ENCODE data around the gene DGKI.

DGKI gene

DNA sequence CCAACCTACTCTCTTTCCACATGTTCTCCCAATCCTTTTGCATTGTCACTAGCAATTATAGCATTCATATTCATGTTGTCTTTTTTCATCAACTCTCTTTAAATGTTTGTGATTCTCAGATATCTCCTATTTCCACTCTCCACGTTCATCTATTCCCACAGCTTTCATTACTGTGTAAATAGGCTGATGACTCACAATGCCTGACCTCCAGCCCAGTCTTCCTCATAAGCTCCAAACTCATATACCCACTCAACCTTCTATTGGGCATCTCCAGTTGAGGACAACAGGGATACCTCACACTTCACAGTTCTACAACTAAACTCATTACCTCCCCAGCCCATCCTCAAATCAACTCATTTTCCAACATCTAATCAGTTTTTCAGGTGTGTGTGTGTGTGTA lies 194.1 kb downstream of the DGKI start:
- no peak for DNase-seq (ENCODE audit: low read depth in 2 of 2)

DNA sequence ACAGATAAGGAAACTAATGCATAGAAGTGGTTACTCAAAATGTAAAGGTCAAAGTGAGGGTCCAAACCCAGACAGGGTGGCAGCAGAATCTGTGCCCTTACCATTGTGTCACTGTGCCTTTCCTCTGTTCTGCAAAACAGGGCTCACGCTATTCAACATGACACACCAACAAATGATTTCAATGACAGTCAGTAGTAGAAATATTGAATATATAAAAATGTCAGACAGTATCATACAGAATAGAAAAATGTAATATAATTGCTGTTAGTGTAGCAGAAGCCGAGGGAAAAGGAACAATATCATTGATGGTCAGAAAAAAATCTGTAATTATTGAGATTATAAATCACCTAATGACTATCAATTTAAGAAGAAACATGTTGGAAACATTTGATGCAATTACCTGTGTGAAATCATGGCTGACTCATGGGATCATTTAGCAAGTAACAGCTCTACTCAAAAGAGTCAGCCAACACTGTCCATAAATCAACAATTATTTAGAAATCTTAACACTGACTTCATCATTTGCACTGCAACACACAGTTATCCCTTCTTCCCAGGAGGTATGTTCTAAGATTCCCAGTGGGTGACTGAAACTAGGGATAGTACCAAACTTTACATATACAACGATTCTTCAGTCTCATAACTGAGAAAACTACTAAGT lies 198.7 kb downstream of the DGKI start:
- DNase-seq (ENCODE audit: low read depth in 2 of 2) = no peak

DNA sequence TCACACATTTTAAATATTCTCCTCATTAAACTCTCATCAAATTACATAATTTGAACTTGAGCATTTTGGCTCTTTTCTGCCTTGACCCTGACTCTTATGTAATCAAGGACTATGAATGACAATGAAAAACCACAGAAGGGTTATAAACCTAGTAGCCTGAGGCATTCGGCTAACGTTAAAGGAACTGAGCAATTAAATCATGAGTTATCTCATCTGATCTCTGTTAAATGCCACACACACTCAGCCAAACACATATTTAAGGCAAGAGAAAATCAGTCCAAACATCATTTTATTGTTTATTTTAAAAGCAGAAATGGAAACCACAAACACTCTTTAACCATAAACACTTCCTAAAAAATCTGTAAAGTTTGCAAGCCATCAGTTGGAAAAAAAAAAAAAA lies 204.3 kb downstream of the DGKI start:
- DNase-seq (ENCODE audit: low read depth in 2 of 2) = no peak

DNA sequence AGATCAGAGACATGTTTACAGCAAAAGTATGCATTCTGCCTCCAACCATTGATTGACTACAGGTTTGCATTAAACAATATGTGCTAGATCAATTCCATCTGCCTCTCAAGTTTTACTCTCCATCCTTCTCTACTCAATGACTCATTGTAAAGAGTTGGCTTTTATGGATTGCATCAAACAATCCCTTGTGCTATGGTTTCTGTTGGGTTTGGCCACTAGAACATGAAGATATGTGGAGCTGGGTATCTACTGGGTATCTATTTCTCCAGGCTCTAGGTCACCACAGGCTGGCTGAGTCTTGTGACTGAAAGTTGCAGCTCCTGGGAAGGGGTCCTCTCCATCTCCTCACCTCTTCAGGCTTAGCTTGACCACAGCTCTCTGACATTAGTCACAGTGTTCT lies 204.7 kb downstream of the DGKI start:
- DNase-seq (ENCODE audit: low read depth in 2 of 2) = no peak

DNA sequence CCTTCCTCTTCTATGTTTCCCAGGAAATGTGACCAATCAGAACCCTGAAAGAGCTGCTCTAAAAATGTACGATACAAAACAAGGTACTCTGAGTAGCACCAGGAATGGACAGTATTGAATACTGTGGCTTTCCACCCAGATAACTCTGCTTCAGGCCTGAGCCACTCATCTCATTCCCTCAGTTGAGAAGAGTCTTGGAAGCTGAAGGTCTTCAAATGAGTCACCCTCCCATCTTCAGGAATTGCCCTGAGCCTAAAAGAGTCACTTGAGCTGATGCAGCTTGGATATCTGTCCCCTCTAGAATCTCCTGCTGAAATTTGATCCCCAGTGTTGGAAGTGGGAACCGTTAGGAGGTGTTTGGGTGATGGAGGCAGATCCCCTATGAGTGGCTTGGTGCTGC lies 210.4 kb downstream of the DGKI start:
- no peak for DNase-seq (ENCODE audit: low read depth in 2 of 2)

DNA sequence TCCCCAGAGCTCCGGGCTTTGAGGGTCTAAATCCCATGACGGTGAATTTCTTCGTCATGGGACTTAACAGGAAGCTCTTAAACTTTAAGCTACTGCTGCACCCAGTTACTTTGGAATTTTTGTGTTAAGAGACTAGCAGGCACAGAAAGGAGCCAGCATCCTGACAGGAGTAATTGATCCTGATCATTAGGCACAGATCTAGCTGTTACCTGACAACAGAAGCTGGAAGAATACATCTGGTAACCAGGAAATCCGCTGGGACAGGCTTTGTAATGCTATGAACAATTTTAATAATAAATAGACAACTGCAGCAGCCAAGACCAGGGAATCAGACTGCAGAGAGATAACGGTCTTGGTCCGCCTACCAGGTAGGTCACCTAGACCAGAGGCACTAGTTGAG lies 210.9 kb downstream of the DGKI start:
- DNase-seq (ENCODE audit: low read depth in 2 of 2) = no peak

DNA sequence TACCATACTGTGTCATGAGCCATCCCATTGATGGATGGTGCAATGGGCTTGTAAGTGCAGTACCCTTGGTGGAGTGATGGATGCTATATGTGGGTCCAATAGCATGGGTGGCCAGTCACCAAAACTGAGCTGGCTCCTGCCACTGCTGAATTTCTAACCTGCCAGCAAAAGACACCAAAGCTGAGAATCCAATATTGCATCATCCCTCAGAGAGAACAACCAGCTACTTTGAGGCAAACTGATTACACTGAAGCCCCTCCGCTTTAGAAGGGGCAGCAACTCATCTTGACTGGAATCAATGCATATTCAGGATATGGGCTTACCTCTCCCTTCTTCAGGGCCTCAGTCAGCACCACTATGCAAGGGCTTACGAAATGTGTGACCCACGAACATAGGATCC lies 211.6 kb downstream of the DGKI start:
- DNase-seq (ENCODE audit: low read depth in 2 of 2) = no peak

DNA sequence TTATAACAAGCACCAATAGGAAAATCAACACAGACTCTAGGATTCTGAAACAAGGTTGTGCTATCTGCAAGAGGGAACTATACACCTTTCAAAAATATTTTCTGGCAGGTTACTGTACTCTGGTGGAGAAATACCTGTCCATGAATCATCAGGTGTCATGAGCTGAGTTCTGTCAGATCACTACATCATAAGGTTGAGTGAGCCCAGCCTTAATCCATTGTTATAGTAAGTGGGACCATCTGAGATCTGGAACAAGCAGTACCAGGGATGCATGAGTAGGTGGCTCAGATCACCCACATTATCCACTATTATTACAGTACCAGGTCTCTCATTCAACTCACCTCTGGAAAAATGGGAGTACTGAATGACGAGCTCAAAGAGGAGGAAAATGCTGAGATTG lies 212.4 kb downstream of the DGKI start:
- DNase-seq (ENCODE audit: low read depth in 2 of 2) = no peak

DNA sequence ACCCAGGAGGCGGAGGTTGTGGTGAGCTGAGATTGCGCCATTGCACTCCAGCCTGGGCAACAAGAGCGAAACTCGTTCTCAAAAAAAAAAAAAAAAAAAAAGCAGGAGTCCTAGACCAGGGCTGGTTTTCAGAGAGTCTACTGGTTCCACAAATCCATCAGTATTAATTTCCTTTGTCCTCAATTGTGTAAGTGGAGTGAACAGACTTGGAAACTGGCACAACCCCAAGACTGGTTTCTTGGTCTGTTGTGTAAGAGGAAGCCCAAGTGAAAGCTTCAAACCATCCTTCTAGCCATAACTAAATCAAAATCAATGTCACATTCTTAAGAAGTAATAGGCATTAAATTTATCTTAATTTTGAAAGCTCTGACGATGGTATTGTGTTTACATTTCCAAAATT lies 213.6 kb downstream of the DGKI start:
- DNase-seq (ENCODE audit: low read depth in 2 of 2) = no peak

DNA sequence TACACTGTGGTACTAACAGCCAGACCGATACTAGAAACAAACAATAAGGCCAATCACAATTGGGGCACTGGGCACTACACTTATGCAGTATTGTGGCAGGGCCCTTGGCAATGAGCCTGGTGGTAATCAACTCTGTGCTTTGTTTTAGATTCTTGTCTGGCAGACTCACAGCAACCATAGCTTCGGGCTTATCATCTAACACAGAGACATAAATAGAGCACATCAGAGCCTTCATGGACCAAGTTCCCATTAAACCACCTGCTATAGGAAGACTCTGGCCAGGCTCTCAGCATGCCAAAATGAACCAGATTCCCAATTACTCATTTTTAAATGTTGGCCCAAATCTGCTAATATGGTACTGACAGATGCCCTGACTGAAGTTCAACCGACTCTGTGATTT lies 218.6 kb downstream of the DGKI start:
- DNase-seq (ENCODE audit: low read depth in 2 of 2) = no peak

DNA sequence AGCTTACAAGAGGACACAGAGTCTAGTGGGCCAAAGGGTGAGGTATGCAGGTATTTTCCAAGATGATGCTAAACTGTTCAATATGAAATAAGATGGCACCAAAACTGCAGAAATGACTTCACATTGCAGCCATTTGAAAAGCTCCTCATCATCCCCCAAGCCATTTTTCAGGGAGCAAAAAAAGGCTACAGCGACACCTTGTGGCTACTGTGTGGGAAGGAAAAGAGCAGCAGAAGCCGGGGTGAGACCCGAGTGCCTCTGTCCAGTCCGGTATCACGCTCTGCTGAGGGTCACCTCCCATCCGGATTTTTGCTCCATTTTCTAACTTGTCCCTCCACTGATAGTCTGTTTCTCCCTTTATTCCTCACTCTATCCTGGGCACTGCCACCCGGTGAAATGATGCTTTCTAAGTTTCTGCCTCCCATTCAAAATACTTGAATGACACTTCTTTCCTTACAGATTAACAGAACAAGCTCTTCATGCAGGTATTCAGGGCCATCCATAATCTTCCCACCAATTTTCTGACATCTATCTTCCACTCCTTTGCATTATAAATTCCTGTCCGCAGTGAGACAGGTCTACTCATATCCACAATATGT lies 220.2 kb downstream of the DGKI start:
- DNase-seq (ENCODE audit: low read depth in 2 of 2) = no peak

DNA sequence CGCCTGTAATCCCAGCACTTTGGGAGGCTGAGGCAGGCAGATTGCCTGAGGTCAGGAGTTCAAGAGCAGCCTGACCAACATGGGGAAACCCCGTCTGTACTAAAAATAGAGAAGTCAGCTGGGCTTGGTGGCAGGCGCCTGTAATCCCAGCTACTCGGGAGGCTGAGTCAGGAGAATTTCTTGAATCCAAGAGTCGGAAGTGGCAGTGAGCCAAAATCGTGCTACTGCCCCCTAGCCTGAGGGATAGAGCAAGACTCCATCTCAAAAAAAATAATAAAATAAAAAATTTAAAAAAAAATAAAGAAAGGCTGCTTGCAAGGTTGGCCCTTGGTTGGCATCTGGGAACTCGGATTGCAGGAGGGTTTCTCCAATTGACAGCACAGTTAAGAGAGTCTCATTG lies 221.6 kb downstream of the DGKI start:
- no peak for DNase-seq (ENCODE audit: low read depth in 2 of 2)

DNA sequence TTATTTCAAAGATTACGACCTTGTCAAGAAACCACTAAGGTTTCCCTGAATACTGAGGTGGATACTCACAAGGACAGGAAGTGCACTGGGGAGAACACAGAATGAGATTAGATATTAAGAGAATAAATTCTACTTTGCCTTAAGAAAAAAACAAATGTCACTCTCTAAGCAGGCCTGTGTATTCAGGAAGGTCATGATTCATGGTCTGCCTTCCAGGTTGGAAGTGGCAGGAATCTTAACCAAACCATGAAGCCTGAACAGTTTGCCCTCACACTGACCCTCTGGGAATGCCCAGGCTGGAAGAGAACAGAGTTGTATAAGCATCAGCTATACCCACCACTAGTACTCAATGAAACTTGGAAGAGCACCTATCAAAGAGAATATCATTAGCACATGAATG lies 227.6 kb downstream of the DGKI start:
- no peak for DNase-seq (ENCODE audit: low read depth in 2 of 2)

DNA sequence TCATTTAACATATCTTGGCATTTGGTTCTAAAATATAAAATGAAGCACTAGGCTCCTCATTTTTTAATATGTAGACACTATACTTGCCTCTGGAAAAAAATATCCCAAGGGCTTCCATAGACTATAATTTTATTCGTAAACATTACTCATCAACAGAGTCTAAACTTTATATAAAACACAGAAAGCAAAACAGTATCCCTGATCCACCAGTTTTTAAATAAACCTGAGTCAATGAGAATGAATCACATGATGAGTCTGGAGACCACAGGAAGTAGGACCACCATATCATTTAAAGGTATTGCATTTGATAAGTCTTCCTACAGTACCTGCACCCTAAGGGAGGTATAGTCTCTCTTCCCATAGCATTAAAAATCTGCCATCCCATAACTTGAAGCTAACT lies 228.0 kb downstream of the DGKI start:
- no peak for DNase-seq (ENCODE audit: low read depth in 2 of 2)

DNA sequence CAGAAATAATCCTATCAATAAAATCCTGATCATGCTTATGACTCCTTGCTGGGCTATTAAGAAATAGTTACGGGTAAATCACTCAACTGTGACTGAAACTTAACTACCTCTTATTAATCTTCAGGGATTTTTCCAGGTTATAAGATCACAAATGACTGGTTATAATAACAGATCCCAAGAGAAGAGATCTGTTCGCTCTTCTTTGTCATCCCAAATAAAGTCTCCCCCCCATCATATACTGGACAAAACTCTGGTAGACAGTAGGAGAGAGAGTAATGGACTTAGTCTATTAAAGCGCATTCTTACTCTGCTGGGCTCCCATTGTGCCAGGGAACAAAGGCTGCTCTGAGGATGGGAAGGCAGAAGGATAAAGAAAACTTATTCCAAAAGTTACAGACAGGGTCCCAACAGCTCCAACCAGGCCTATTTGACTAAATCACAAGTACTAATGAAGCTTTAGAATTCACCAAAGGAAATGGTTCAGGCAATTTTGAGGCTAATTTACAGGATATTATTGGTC lies 233.7 kb downstream of the DGKI start:
- DNase-seq (ENCODE audit: low read depth in 2 of 2) = no peak

DNA sequence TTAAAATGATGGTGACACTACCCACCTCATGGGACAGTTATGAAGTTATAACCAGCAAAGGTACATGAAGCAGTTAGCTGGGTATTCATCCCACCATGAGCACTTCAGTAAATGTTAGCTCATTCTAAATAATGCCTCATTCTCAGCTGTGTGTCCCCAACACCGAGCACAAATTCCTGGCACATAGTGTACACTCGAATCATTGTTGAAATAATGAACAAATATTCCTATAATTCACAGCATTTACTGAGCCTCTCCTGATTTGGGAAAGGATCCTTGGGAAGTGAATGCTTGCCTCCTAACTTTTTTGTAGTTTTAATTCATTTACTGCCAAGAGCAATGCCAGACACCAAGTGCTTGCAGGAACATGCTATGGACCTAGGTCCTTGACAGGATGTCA lies 235.2 kb downstream of the DGKI start:
- no peak for DNase-seq (ENCODE audit: low read depth in 2 of 2)

DNA sequence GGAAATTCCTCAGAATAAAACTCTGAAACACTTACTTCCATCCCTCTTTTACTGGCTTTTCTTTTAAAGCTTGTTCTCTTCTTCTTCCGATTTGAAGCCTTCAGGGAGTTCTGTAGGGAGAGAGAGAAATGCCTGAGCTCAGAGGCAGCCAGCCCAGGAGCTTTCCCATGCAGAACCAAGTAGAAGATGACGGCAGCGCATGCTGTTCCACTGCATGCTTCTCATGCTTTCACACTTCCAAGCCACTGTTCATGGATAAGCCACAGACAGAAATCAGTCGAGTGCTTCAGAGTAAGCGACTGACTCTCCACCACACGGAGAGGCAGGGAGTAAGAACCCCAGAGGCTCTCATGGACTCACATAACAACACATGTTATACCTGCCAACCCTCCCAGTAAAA lies 237.3 kb downstream of the DGKI start:
- DNase-seq (ENCODE audit: low read depth in 2 of 2) = no peak

DNA sequence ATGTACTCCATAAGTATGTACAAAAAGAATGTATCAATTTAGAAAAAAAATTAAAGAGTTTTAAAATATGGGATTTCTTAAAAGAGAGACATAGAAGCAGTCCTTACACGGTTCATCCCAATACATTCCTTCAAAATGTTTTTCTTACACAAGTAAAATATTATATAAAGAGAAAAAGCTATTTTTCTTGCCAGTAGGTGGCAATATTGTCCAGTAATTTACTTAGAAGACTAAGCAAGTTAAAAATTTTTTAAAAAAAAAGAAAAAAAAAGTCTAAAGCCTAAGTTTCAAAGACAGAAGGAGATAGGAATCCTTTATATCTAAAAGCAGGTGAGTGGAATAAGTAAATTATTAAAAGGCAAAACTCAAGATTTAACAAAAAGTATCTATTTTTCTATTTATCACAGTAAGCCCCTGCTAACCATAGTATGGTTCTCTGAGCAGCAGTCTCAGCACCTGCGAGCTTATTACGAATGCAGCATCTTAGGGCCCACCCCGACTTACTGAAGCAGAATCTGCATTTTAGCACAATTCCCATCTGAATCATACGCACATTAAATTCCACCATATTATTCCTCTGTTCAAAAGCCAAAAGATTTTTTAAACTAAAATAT lies 240.6 kb downstream of the DGKI start:
- no peak for DNase-seq (ENCODE audit: low read depth in 2 of 2)

DNA sequence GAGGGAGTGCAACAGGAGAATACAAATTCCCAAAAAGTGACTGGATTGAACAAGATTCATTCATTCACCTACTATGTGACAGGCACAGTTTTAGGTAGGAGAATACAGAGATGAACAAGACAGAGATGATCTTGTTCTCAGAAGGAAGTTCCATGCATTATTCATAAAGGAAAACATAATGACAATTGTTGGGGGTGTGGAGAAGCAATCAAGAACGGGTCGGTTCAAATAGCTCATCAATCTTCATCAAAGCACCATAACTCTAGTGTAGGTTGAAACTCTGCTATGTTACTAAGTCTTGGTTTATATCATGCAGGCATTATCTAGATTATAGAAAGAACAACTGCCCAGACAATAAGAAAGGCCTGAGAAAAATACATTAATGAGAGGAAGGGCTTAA lies 243.7 kb downstream of the DGKI start:
- no peak for DNase-seq (ENCODE audit: low read depth in 2 of 2)

DNA sequence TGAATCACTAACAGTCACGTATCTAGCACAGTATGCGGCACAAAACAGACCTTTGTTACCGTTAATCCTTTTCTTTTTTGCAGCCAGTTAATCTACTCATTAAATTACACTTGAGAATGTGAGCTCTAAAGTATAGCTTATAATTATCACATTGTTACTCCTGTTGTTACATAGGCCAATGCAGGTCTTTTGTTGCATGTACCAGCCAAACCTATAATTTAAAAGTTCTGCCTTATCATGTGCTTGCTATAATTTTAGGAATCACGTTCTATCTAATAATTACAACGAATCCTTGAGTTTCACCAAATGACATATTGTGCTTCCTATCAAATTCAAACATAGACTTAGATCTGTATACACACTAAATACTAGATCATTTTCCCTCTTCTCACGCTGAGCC lies 245.1 kb downstream of the DGKI start:
- DNase-seq (ENCODE audit: low read depth in 2 of 2) = no peak

DNA sequence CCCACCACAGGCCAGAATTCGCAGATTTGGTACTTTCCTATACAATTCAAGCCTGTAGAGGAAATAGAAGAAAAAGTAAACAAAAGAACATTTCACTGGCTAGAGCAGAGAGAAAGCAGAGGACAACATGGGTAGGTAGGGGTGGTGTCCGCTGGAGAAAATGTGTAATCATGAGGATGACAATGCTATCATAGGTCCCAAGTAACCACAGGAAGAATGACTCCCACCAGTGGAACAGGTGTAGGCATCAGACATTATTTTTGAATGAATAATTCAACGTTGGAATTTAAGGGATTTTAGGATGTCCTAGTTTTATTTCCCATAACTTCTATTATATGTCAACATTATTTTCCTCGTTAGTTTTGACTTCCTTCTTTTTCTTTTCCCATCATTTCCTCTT lies 248.9 kb downstream of the DGKI start:
- no peak for DNase-seq (ENCODE audit: low read depth in 2 of 2)

DNA sequence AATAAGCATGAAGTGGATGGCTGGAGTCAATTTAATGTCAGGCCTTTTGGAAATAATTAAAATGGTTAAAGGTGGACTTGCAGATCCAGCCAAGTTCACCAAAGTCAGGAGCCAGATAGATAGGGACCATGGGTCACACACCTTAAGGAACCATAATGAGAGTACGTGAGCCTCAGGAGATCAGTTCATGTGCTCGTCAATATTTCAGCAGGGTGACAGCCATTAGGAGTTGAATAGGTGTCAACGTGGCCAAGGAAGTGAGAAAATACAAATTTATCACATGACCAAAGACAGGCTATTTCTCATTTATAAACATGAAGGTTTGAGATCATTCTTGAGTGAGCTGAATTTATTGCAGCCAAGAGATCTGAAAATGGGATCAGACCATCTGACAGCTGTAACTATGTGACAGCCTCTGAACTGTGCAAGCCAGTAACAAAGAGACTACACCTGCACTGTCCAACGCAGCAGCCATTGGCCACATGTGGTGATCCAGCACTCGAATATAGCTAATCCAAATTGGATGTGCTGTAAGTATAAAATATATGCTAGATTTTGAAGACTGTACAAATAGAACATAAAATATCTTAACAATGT lies 253.6 kb downstream of the DGKI start:
- DNase-seq (ENCODE audit: low read depth in 2 of 2) = no peak

DNA sequence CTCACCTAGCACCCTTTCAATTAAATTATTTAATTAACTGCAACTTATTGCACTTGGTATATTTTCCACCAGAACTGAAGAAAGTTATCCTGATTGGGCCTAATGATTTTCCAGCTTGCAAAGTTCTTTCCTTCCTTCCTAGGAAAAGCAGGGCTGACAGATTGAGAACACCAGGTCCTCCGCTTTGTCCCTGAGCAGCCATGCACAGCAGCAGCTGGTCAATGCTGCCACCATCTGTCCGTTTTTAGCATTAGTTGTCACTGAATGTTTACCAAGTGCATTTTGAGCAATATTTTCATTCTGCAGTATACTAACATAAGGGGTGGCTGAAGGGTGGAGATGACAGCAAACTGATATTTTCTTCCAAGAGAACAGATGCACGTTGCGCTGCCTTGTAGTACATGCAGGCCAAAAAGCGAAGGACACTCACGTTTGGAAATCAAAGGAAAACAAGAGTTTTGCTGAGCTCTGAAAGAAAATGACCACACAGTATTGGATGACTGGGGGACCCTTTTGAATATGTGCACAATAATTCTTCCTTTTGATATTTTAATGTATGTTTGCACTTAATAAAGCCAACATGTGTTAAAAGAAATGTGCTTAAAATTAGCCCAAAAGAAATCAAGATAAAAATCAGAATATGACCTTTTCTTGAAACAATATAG lies 254.4 kb downstream of the DGKI start:
- DNase-seq (ENCODE audit: low read depth in 2 of 2) = no peak

Measured in stimulated activated CD8-positive, alpha-beta memory T cell treated with anti-CD3 and anti-CD28 coated beads, Interleukin-7, amount 100 ng/mL, for 4 hours (primary cell).